Hindlimb muscle (tissue), 1 donor: ENCODE measurements around the gene CNGB1. TPM values are rescaled to one million over a fixed set of nuclear protein-coding genes. Genes with fewer than 3 reads are reported as not detected.
A peak's percentile ranks its signal among the peaks of the same experiment; 100 is the strongest.
"Not testable (repeated sequence)": the region's sequence is repeated elsewhere in the genome, so short reads cannot be mapped to it uniquely, and the experiment has no call there.

Experiments used
- DNase-seq: peaks from one replicate; pipeline ENCODE4 v3.0.0-alpha.2; 2013
- polyA plus RNA-seq: library from polyadenylated mRNA; unstranded; fragments of 120-200 nt; gene quantifications from one replicate; pipeline ENCODE4 v1.2.1, GENCODE V29; 2013; ENCODE audit not compliant: insufficient read length

Gene CNGB1
- polyA plus RNA-seq, 1 donor, result not detected

GRCh38 chr16:57884655-57885133, 86.2 kb downstream of the CNGB1 start:
- no peak for DNase-seq

DNA sequence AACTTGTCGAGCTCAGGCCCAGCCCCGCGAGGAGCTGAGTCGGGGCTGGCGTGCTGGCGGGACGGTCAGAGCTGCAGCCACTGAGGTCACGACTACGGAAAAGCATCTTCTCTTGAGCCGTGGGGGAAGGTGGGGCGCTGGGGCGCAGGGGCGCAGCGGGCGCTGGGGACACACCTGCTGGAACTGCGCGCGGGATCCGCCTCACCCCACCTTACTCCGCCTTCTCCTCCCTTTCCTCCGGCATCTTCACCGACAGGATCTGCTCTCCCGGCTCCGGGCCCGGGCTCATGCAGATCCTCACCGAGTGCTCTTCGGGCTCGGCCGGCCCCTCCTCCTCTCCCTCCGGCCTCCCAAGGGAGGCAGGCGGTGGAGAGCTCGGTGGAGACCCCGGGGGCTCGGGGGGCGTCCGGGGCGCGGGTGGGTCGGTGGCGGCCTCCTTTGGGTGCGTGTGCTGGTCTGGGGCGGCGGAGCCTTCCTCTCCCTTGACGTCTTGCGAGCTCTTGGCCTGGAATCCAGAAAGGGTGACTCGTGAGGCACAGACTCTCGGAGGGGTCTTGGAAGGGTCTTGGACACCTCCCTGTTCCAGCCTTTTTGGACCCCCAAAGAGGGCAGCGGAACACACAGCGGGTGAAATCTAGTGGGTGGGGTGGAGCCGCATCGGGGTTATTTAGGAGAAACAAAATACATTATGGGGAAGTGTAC, 86.8 kb downstream of the CNGB1 start:
- DNase-seq, result no peak

- no peak for DNase-seq
Observed at GRCh38 chr16:57883480-57883879, 87.4 kb downstream of the CNGB1 start.

DNA sequence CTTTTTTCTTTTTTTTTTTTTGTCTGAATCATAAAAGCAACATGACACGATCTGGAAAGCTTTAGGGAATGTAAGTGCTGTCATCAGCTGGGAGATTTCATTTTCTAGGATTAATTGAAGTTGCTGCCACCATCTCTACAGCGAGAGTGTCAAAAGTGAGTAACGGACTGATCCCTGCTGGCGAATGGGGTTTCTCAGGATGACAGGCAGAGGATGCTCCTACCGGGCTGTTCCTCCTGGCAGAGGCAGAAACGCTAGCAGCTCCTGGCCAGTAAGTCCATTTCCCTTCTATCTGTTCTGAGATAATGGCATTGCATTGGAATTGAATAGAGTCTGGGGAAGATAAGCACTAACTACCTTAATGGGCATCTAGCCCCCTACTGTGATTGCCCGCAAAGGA, 88.1 kb downstream of the CNGB1 start:
- no peak for DNase-seq

DNA sequence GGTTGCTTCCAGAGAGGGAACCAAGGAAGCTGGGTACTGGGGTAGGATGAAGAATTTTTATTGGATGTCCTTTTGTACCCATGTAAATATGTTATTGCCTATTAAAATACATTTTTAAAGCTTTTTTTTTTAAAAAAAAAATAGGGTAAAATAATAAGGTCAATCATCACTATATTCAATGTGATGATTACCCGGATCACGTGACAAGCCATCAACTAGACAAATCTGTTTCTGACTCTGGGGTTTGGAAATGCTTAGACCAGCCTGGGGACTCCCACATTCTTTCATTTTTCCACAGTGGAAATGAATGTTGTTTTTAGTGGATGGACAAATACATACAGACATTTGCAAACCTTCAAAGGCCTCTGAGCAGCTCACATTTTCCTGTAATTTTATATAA, 88.7 kb downstream of the CNGB1 start:
- no peak for DNase-seq

- DNase-seq, result no peak
Observed at GRCh38 chr16:57878586-57878985, 92.3 kb downstream of the CNGB1 start.

GRCh38 chr16:57876210-57876609, 94.7 kb downstream of the CNGB1 start:
- no peak for DNase-seq

GRCh38 chr16:57875347-57875746, 95.6 kb downstream of the CNGB1 start:
- no peak for DNase-seq

- DNase-seq, result no peak
Observed at GRCh38 chr16:57873218-57873617, 97.7 kb downstream of the CNGB1 start.

DNA sequence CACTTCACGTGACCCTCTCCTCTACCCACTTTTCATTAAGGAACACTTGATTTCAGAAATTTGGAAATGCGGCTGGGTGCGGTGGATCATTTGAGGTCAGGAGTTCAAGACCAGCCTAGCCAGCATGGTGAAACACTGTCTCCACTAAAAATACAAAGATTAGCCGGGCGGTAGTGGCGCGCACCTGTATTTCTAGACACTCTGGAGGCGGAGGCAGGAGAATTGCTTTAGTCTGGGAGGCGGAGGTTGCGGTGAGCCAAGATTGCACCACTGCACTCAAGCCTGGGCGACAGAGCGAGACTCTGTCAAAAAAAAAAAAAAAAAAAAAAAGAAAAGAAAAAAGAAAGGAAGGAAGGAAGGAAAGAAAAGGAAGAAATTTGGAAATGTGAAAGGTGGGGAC, 98.2 kb downstream of the CNGB1 start:
- not testable (repeated sequence) for DNase-seq

- no peak for DNase-seq
Observed at GRCh38 chr16:57871456-57871855, 99.5 kb downstream of the CNGB1 start.

GRCh38 chr16:57870753-57871454, 100.0 kb downstream of the CNGB1 start:
- DNase-seq, result no peak

GRCh38 chr16:57868913-57869520, 101.9 kb downstream of the CNGB1 start:
- DNase-seq, result no peak

- no peak for DNase-seq
Observed at GRCh38 chr16:57867000-57867561, 103.8 kb downstream of the CNGB1 start.

DNA sequence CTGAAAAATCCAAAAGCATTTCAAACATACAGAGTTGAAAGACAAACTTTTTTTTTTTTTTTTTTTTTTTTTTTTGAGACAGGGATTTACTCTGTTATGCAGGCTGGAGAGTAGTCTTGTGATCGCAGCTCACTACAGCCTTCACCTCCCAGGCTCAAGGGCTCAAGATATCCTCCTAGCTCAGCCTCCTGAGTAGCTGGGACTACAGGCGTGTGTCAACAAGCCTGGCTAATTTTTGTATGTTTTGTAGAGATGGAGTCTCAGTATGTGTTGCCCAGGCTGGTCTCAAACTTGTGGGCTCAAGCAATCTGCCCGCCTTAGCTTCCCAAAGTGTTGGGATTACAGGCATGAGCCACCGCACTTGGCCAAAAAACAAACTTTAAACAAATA, 104.4 kb downstream of the CNGB1 start:
- DNase-seq, result no peak

GRCh38 chr16:57865746-57866528, 105.0 kb downstream of the CNGB1 start:
- DNase-seq, result no peak

GRCh38 chr16:57863434-57864160, 107.3 kb downstream of the CNGB1 start:
- DNase-seq, result peak; percentile 86

- no peak for DNase-seq
Observed at GRCh38 chr16:57862698-57863433, 108.1 kb downstream of the CNGB1 start.

- DNase-seq, result no peak
Observed at GRCh38 chr16:57859331-57859730, 111.6 kb downstream of the CNGB1 start.

- DNase-seq, result no peak
Observed at GRCh38 chr16:57858635-57859034, 112.3 kb downstream of the CNGB1 start.

- DNase-seq, result not testable (repeated sequence)
Observed at GRCh38 chr16:57857991-57858390, 112.9 kb downstream of the CNGB1 start.
